GM12801 (cell line): ENCODE measurements around the gene MDM2.

ENCODE experiments used
- CTCF ChIP-seq: IDR thresholded peaks from one replicate; pipeline ENCODE4 v1.5.1; 2011; ENCODE audit warnings: control low read depth; ENCODE audit not compliant: insufficient read length; ENCODE audit errors: extremely low read depth

The MDM2 gene

DNA sequence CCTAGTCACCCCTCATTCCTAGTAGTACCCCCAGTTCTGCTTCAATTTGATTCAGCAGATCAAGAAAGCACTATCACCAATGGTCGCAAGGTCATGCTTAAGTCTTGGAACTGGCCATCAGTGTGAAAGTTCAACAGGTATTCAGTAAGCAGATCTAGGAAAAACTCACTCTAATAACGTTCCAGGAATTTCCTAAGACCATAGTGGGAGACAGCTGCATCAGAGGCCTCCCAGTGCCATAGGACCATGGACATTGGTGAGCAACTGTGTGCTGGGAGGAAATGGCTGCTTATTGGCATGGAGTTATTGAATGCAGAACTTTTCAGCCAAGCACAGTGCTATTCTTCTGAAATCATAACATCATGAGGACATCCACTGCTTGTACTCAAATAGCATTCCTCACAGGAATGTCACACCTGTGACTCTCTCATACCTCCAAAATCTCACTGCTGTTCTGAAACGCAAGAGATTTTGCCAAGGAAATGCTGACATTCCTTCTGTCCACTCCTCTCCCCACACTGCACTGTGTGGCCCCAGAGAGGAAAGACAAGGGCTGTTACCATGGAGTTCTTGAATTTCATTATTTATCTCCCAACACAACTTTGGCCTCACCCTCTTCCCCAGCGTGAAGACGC is 30.9 kb upstream of the MDM2 start:
- no peak for TF ChIP-seq CTCF

DNA sequence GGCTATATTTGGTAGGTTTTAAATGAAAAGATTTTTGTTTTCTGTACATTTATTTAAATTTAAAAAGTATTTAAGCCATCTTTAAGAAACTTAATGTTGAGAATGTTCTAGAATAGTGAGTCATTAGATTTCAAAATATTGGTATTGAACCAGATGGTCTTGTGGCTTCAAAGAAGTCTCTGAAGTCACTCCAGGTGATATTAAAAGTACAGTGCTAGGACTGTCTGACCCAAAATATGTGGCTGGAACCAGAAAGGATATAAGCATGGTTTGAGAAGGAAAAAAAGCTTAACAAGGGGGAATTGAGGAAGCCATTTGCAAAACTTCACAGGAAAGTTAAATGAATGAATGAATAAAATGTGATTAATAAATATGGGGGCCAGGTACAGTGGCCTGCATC is 28.7 kb upstream of the MDM2 start:
- TF ChIP-seq CTCF, result no peak

DNA sequence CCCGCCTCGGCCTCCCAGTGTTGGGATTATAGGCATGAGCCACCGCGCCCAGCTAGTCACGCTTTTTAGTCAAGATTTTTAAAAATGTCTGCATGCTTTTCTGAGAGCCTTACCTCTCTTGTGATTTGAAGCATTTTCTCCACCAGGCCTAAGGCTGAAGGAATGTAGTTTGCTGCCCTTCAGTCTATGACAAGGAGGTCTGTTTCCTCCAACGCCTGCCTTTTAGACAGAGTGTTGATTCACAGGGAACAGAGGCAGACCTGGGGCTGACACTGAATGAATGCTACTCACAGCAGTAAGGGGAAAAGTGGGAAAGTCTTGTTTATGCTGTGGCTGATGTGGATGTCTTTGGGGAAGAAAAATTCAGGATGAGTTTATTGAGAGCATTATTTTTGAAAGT is 27.2 kb upstream of the MDM2 start:
- TF ChIP-seq CTCF, result no peak

GRCh38 chr12:68781728-68782127 is 26.2 kb upstream of the MDM2 start:
- TF ChIP-seq CTCF, result no peak

DNA sequence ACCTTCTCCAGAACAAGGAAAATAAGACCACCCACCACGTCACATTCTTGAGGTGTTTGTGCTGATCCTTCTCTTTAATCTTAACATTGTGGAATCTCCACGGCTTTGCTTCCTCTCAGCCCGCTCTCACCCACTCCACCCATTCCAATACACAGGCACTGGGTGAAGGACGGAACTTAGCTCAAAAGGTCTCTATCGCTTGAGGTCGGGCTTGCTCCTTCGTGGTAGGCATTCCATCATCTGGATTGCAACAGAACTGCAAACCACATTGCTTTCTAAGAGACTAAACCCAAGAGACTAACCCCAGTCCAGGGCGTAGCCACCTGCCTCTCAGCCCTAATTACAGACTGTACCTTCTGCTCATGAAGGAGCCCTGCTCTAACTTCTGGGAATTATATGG is 24.0 kb upstream of the MDM2 start:
- TF ChIP-seq CTCF, result no peak

- TF ChIP-seq CTCF, result no peak
Measured at GRCh38 chr12:68785358-68785757, 22.6 kb upstream of the MDM2 start.

- no peak for TF ChIP-seq CTCF
Measured at GRCh38 chr12:68785823-68786222, 22.2 kb upstream of the MDM2 start.

DNA sequence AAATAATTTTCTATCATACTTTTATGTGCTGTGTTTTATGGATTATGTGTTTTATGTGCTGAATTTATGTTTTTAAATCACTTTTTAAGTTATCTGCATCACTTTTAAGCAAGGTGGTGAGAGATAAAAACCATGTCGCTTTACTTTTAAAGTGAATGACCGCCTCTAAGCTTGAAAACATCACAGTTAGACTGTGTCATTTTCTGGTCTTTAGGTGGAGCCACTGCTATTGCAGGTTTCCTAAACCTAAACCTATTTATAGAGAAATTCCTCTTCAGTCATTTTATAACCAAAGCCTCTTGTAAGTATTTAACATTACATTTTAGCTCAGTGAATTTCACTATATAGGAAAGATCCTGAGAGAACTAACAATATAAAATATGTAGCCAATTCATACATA is 21.0 kb upstream of the MDM2 start:
- TF ChIP-seq CTCF, result no peak
